DOHH2 (cell line): Measurements from ENCODE around the gene C1orf53.

ENCODE experiments used
- EZH2phosphoT487 ChIP-seq: fragments of 200-600 bp; sonication (generic); IDR thresholded peaks from 2 replicates; pipeline ENCODE4 v1.6.1; 2017; ENCODE audit warnings: borderline replicate concordance, mild to moderate bottlenecking, antibody characterized with exemption, low read length, moderate library complexity, mixed read lengths
- TF ChIP-seq, protein P1 (sequence below): fragments of 200-600 bp; sonication (generic); IDR thresholded peaks from one replicate; pipeline ENCODE4 v1.5.1; 2014; ENCODE audit warnings: antibody characterized with exemption, mild to moderate bottlenecking, low read depth, low read length; ENCODE audit not compliant: poor library complexity, severe bottlenecking

DNA sequence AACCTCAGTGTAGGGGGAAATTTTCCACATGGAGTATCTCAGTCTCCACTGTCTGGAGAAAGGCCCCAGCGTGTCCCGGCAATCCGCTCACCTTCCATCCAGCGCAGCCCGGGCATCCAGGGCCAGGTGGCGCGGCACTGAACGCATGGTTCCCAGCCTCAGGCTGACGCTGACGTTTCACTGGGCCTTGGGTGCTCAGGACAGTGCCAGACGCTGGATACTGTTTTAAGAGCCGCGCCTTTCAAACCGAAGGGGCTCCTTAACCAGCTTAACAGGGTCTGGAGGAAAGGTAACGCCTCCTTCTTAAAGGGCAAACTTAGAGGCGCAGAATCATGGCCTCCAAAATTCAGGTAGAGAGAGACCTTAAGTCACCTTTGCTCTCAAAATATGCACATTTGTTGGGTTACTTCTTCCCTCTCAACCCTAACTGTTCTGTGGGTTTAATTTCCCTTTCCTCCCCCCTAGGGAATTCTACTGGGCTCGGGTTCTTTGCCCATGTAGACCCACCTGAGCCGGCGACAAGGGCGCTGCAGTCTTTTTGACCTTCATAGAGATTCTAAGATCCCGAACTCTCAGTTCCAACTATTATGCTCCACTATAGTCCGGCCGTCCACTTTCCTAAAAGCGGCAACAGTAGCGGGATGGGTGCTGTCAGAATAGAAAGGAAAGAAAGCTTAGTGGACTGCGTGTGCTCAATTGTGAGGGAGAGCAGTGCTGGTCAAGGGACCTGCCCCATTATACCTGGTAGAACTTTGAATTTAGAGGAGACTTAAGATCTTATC, 11.3 kb downstream of the C1orf53 start:
- TF ChIP-seq, protein P1, sequence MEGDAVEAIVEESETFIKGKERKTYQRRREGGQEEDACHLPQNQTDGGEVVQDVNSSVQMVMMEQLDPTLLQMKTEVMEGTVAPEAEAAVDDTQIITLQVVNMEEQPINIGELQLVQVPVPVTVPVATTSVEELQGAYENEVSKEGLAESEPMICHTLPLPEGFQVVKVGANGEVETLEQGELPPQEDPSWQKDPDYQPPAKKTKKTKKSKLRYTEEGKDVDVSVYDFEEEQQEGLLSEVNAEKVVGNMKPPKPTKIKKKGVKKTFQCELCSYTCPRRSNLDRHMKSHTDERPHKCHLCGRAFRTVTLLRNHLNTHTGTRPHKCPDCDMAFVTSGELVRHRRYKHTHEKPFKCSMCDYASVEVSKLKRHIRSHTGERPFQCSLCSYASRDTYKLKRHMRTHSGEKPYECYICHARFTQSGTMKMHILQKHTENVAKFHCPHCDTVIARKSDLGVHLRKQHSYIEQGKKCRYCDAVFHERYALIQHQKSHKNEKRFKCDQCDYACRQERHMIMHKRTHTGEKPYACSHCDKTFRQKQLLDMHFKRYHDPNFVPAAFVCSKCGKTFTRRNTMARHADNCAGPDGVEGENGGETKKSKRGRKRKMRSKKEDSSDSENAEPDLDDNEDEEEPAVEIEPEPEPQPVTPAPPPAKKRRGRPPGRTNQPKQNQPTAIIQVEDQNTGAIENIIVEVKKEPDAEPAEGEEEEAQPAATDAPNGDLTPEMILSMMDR: no peak
- TF ChIP-seq EZH2phosphoT487: no peak
